IPS-18c (cell line): ENCODE results near the gene ECI1.
"Not testable (repeated sequence)": the region's sequence is repeated elsewhere in the genome, so short reads cannot be mapped to it uniquely, and the experiment has no call there.

Experiments
- H3K4me3 ChIP-seq: 2 replicates; pipeline ENCODE4 v1.7.0; 2013; ENCODE audit warnings: low read depth, mild to moderate bottlenecking, low read length, moderate library complexity; ENCODE audit not compliant: insufficient read depth
- H3K9me3 ChIP-seq: one replicate; pipeline ENCODE4 v1.6.1; 2013; ENCODE audit warnings: mild to moderate bottlenecking, low read length, moderate library complexity; ENCODE audit not compliant: control insufficient read depth, insufficient read depth

ECI1 gene

GRCh38 chr16:2267913-2268666 lies 16.7 kb upstream of the ECI1 start, which contains the start of gene RNPS1:
Gene RNPS1 (minus strand): TSS chr16:2268126. CDS start chr16:2264643, 3,483 bp downstream.
- H3K4me3 ChIP-seq: peak within 1 kb of the TSS; percentile 93
- H3K9me3 ChIP-seq: no peaks in the 10 kb centered on the region

DNA sequence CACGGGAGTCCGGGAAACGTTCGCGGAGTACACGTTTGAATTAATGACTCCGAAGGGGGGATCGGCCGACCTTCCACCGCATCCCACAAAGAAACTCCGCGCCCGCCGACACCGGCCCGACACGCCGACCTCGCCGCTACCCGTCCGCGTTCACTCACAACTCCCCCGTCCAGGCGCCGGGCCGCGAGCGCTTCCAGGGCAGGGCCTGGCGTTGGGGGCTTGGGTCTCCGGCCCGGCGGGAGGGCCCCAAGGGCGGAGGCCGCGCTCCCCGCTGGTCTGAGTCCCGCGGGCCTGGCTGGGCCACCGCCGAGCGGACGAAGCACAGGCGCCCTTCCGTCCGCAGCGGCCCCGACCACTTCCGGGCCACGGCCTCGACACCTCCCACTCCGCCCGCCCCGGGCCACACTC lies 16.1 kb upstream of the ECI1 start:
- H3K9me3 ChIP-seq: not testable (repeated sequence)
- peak overlapping the region; percentile 93 for H3K4me3 ChIP-seq

DNA sequence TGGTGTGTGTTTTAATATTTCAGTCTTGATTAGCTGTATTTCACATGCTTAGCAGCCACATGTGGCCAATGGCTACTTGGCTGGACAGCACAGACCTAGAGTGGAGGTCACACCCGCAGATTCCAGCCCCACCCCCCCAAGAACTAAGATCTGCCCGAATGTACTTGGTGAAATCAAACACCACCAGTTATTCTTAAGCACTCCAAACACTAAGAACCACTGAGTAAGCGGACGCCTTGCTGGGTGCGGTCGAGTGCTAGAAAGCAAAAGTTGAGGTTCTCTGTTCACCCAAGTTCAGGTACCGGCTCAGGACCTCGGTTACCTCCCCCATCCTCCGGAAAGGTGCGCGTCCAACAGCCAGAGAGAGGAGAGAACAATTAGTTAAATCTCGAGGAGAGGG lies 15.5 kb upstream of the ECI1 start:
- H3K4me3 ChIP-seq: peak overlapping the region; percentile 93

DNA sequence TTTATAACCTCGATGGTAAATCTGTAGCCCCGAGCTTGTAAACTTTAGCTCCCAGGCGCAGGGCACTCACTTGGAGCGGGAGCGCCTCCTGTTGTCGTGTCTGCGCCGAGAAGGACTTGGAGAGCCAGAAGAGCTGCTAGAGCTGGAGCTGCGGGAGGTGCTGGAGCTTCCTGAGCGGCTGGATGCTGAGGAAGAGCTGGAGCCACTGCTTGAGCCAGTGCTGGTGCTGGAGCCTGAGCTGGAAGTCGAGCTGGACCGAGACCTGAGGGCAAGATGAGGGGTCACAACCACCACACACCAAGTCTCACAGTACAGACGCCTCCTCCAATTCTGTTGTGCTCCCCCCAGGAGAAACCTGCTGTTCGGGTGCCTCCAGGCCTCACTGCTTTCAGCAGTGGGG lies 11.6 kb upstream of the ECI1 start:
- not testable (repeated sequence) for H3K4me3 ChIP-seq, H3K9me3 ChIP-seq

More for the DNA sequence above, 15.5 kb upstream of the ECI1 start:
- H3K9me3 ChIP-seq: not testable (repeated sequence)

DNA sequence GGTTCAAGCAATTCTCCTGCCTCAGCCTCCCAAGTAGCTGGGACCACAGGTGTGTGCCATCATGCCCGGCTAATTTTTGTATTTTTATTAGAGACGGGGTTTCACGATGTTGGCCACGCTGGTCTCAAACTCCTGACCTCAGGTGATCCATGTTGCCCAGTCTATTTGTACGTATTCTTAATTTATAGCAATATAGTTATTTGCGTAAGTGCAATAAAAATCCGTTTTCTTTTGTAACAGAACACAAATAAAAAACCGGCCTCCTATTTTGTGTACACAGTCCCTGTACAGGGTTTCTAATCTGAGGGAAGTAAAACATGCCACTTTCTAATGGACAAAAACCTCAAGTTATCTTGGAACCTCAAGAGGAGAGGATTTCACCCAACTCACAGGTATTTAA lies 8.9 kb upstream of the ECI1 start:
- H3K9me3 ChIP-seq: peaks cover under 1% of the 10 kb centered on the region
- H3K4me3 ChIP-seq: no peak overlapping the region

DNA sequence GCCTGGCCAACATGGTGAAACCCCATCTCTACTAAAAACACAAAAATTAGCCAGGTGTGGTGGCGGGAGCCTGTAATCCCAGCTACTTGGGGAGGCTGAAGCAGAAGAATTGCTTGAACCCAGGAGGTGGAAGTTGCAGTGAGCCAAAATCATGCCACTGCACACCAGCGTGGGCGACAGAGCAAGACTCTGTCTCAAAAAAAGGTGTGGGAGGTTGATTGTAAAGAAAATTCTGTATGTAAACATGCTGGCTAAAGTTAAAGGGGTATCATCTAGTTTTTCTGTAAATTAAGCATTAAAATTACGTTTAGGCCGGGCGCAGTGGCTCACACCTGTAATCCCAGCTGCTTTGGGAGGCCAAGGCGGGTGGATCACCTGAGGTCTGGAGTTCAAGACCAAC lies 7.1 kb upstream of the ECI1 start:
- not testable (repeated sequence) for H3K4me3 ChIP-seq, H3K9me3 ChIP-seq

DNA sequence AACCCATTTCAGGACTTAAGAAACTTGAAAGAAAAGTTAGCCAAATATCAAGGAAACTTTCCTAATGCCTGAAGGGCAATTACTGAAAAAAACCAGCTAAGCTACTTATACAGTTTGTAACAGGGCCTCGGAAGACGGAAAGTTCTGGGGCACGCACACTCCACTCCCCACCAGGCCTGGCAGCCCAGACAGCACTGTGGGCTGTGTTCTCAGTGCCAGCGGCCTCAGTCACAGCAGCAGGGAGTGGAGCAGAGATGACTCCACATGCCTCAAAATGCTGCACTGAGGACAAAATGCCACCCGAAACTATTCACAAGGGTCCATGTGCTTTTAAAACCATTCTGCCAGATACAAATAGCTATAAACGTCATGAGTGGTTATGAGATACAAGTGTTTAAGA lies 6.3 kb upstream of the ECI1 start:
- Histone ChIP-seq H3K9me3 (peaks cover 2% of the 10 kb centered on the region), H3K4me3 (no peak overlapping the region)

DNA sequence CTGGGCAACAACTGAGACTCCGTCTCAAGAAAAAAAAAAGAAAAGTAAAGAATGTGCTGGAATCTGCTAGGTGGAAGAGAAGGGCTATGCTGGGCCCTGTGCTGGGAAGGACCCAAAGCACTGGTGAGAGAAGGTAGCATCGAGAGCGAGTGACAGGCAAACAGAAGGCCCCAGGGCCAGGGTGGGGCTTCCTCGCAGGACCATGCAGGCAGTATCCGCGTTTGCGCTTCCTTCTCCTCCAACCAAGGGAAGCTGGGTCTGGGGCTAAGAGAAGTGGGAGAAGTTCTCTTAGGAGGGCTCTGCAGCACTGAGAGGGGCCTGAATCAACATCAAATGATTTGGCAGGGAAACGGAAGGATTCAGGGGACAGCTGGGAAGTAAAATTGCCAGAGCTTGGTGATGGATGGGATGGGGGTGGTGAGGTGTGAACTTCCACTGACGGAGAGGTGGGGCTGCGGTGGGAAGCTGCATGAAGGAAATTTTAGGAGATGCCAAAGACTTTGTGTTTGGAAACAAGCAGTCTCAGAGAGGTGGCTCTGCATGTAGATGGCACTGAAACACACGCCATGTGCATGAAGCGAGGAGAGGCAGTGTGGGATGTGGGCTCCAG lies 5.2 kb upstream of the ECI1 start:
- H3K4me3 ChIP-seq: no peak overlapping the region
- peaks cover 2% of the 10 kb centered on the region for H3K9me3 ChIP-seq

DNA sequence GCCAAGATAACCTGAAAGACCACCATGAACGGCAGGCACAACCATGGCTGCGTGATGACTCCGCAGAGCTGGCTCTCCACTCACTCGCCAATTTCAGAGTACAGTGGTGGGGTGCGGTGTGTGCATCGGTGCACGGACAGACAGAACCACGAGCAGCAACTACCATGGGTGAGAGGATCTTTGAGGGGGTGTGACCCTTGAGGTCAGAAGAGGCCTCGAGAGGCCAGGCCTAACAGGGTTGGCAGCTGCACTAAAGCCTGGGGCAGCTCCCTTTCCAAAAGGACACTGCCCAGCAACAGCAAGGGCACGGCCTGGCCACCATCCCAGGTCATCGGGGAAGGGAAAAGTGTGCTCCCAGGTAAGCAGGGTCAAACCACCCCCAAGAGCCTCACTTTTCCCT lies 1.9 kb upstream of the ECI1 start:
- Histone ChIP-seq H3K9me3 (peaks cover 2% of the 10 kb centered on the region), H3K4me3 (no peak overlapping the region)

GRCh38 chr16:2252806-2253148 lies 1.4 kb upstream of the ECI1 start:
- Histone ChIP-seq H3K4me3 (no peak overlapping the region), H3K9me3 (peaks cover 2% of the 10 kb centered on the region)

GRCh38 chr16:2250652-2251295 lies 613 bp downstream of the ECI1 start:
- Histone ChIP-seq H3K9me3 (peaks cover 2% of the 10 kb centered on the region), H3K4me3 (peak overlapping the region; percentile 77)

DNA sequence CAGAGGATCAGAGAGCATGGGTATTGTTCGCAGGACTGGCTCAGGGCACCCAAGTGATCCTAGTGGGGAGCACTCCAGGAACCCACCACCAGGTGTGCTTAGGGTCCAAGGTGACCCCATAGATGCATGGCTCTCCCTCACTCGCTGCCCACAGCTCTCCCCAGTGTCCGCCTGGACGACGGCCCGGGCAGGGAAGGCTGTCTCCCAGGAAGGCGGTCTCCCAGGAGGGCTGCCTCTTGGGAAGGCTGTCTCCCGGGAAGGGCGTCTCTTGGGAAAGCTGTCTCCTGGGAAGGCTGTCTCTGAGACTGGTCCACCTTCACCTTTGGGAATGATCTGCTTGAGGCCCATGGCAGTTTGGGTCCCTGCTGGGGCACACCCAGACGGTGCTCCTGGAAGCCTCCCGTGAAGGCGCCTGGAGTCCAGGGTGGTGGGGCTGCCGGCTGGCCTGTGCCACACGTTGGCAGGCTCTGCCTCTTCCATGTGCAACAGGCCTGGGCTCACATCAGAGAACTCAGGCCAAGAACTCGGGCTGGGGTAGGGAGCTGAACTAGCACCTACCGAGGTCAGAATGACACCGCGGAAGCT lies 5.0 kb downstream of the ECI1 start:
- H3K4me3 ChIP-seq: no peak overlapping the region
- no peaks in the 10 kb centered on the region for H3K9me3 ChIP-seq

GRCh38 chr16:2244926-2245795 lies 6.2 kb downstream of the ECI1 start:
- no peak overlapping the region for H3K4me3 ChIP-seq

DNA sequence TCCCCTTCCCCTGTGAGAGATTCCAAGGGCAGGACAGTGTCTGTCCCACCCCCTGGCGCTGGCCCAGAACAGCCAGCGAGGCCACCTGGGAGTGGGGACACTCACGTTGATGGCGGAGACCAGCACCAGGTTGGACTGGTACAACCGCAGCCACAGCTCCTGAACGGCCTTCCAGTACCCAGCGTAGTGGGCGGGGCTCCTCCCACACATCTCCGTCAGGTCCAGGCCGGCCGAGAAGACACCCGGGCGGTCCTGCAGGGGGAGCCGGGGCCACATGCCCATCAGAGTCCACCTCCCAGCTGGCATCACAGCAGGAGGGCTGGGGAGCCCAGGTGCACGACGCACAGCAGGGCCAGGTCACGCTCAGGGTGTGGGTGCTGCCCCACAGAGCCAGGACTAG lies 7.1 kb downstream of the ECI1 start:
- Histone ChIP-seq H3K9me3 (no peaks in the 10 kb centered on the region), H3K4me3 (no peak overlapping the region)

More at GRCh38 chr16:2244926-2245795, 6.2 kb downstream of the ECI1 start:
- no peaks in the 10 kb centered on the region for H3K9me3 ChIP-seq

- H3K9me3 ChIP-seq: no peaks in the 10 kb centered on the region
- H3K4me3 ChIP-seq: no peak overlapping the region
These were observed 7.6 kb downstream of the ECI1 start for GRCh38 chr16:2243781-2244180.

DNA sequence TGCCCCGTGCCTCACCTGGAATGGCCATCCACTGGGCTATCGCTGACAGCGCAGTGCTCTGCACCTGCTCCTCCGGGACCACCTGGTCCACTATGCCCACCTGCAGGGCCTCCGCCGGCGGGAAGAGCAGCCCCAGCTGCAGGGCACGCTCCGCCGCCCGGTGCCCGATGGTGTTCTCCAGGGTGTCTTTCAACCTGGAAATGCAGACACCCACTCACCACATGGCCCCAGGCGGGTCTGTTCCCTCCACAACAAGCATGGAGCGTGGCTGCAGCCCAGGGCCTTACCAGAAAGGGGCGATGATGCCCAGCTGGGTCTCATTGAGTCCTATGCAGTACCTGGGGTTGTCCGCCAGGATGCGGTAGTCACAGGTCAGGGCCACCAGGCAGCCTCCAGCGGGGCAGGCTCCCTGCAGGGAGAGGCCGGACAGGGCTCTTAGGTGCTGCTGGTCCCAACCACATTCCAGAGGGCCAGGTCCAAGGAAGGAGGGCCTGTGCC lies 8.3 kb downstream of the ECI1 start:
- no peaks in the 10 kb centered on the region for H3K9me3 ChIP-seq
- H3K4me3 ChIP-seq: no peak overlapping the region

DNA sequence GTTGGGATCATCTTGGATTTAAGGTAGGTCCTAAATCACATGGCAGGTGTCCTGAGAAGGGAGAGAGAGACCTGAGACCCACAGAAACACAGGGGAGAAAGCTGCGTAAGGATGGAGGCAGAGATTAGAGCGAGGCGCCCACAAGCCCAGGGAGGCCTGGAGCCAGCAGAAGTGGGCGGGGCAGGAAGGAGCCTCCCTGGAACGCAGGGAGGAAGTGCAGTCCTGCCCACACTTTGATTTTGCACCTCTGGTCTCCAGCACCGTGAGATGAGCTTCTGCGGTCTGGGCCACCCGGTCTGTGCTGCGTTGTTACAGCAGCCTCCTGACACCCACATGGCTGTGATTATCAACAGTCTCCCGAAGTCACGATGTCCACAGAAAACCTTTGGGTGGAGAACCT lies 8.8 kb downstream of the ECI1 start:
- Histone ChIP-seq H3K9me3 (no peaks in the 10 kb centered on the region), H3K4me3 (no peak overlapping the region)
